H1 (cell line): Measurements from ENCODE around the gene CYP4B1. TPM values are rescaled to one million over a fixed set of nuclear protein-coding genes. Genes with fewer than 3 reads are reported as not detected.
"Not testable (repeated sequence)": the region's sequence is repeated elsewhere in the genome, so short reads cannot be mapped to it uniquely, and the experiment has no call there.

Experiments
- CTCF ChIA-PET: fragments of 300-600 bp; sonication (Branson Sonifier 250); formaldehyde crosslinking; loops from one replicate; lab custom pipeline; 2021; ENCODE audit not compliant: partially characterized antibody; lab: Charles Lee
- POLR2A ChIA-PET: fragments of 300-600 bp; sonication (Branson Sonifier 250); formaldehyde crosslinking; loops from one replicate; lab custom pipeline; 2021; ENCODE audit warnings: inconsistent platforms; ENCODE audit not compliant: partially characterized antibody; lab: Charles Lee
- DNase-seq, 2 experiments: peaks; one replicate each; pipeline versions ENCODE4 v3.0.0 to v3.0.0-alpha.2; 2010 to 2022; ENCODE audit warnings: low spot score in 2 of 2, low read depth in 1 of 2, mixed read lengths in 1 of 2
- FAIRE-seq: peaks from 2 replicates; lab custom pipeline; 2011; peaks lifted over from hg19 to GRCh38; lab: Jason Lieb, UNC
- H2AFZ ChIP-seq: 2 replicates; pipeline ENCODE4 v1.8.1; 2012; ENCODE audit warnings: low read length, inconsistent platforms
- H2AK5ac ChIP-seq: 2 replicates; pipeline ENCODE4 v1.6.1; 2013; ENCODE audit warnings: low read depth, low read length
- H2BK120ac ChIP-seq: replicated peaks from 2 replicates; pipeline ENCODE3; 2013; ENCODE audit warnings: low read depth, low read length, inconsistent platforms
- H2BK12ac ChIP-seq: 2 replicates; pipeline ENCODE4 v1.6.1; 2013; ENCODE audit warnings: low read depth, low read length
- H2BK15ac ChIP-seq: 2 replicates; pipeline ENCODE4 v1.6.1; 2013; ENCODE audit warnings: low read length
- H2BK20ac ChIP-seq: 2 replicates; pipeline ENCODE4 v1.6.1; 2013; ENCODE audit warnings: low read length
- H2BK5ac ChIP-seq: 2 replicates; pipeline ENCODE4 v1.6.1; 2013; ENCODE audit warnings: low read depth, low read length
- H3K14ac ChIP-seq: 2 replicates; pipeline ENCODE4 v1.6.1; 2013; ENCODE audit warnings: inconsistent platforms; ENCODE audit not compliant: insufficient read length
- H3K18ac ChIP-seq: 2 replicates; pipeline ENCODE4 v1.6.1; 2013; ENCODE audit warnings: low read length; ENCODE audit errors: extremely low read depth
- H3K23ac ChIP-seq: 2 replicates; pipeline ENCODE4 v1.6.1; 2013; ENCODE audit warnings: inconsistent platforms; ENCODE audit not compliant: insufficient read length
- H3K23me2 ChIP-seq: 2 replicates; pipeline ENCODE4 v1.6.1; 2013; ENCODE audit warnings: low read depth, low read length
- H3K27ac ChIP-seq: 2 replicates; pipeline ENCODE4 v1.6.1; 2011; ENCODE audit warnings: low read depth, low read length, inconsistent platforms
- H3K27me3 ChIP-seq, 4 experiments: replicated peaks in 1 of 4; 1 replicate in 1 of 4; 2 replicates in 3 of 4; pipeline versions ENCODE4 v1.6.1 to v1.8.1; 2011 to 2013; ENCODE audit warnings: low read length in 3 of 4, mild to moderate bottlenecking in 3 of 4, inconsistent platforms in 2 of 4, mixed read lengths in 2 of 4, moderate library complexity in 1 of 4; ENCODE audit not compliant: control insufficient read depth in 3 of 4, insufficient read depth in 3 of 4; ENCODE audit errors: extremely low read depth in 1 of 4
- H3K36me3 ChIP-seq, 4 experiments: 2 replicates each; pipeline versions ENCODE4 v1.6.1 to v1.8.1; 2011 to 2013; ENCODE audit warnings: mild to moderate bottlenecking in 4 of 4, low read length in 3 of 4, moderate library complexity in 2 of 4, control low read depth in 1 of 4, inconsistent platforms in 1 of 4; ENCODE audit not compliant: insufficient read depth in 4 of 4, control insufficient read depth in 2 of 4
- H3K4ac ChIP-seq: replicated peaks from 2 replicates; pipeline ENCODE3; 2013; ENCODE audit warnings: low read length, low read depth, mixed read lengths, inconsistent platforms; ENCODE audit not compliant: insufficient read length
- H3K4me1 ChIP-seq, 4 experiments: replicated peaks in 1 of 4; 1 replicate in 1 of 4; 2 replicates in 3 of 4; pipeline versions ENCODE4 v1.6.1 to v1.8.1; 2011 to 2013; ENCODE audit warnings: low read length in 3 of 4, inconsistent platforms in 2 of 4, mixed read lengths in 1 of 4; ENCODE audit not compliant: insufficient read depth in 4 of 4, control insufficient read depth in 3 of 4
- H3K4me2 ChIP-seq, 2 experiments: 2 replicates each; pipeline versions ENCODE4 v1.6.1 to v1.8.1; 2011 to 2013; ENCODE audit warnings: low read depth in 2 of 2, low read length in 2 of 2, control low read depth in 1 of 2, inconsistent platforms in 1 of 2, mild to moderate bottlenecking in 1 of 2; ENCODE audit not compliant: insufficient read depth in 1 of 2
- H3K4me3 ChIP-seq, 4 experiments: fragments of 200-600, 300-600 bp in 1 of 4; sonication (generic), shearing (Covaris generic), sonication (Bioruptor Twin) in 1 of 4; 2 replicates each; pipeline versions ENCODE4 v1.5.1 to v1.8.1; 2011 to 2016; ENCODE audit warnings: low read length in 4 of 4, low read depth in 3 of 4, control low read depth in 2 of 4, inconsistent platforms in 2 of 4, mild to moderate bottlenecking in 2 of 4, mixed read lengths in 1 of 4, moderate library complexity in 1 of 4; ENCODE audit not compliant: insufficient read depth in 2 of 4; ENCODE audit errors: extremely low read depth in 1 of 4
- H3K56ac ChIP-seq: replicated peaks from 2 replicates; pipeline ENCODE3; 2013; ENCODE audit warnings: low read depth, mild to moderate bottlenecking, mixed read lengths, low read length, inconsistent platforms; ENCODE audit not compliant: insufficient read length
- H3K79me1 ChIP-seq: 2 replicates; pipeline ENCODE4 v1.6.1; 2013; ENCODE audit warnings: low read depth, low read length, control low read depth
- H3K79me2 ChIP-seq, 2 experiments: 2 replicates each; pipeline versions ENCODE4 v1.6.1 to v1.8.1; 2012 to 2013; ENCODE audit warnings: low read length in 2 of 2, mild to moderate bottlenecking in 2 of 2, inconsistent platforms in 1 of 2; ENCODE audit not compliant: insufficient read depth in 2 of 2, control insufficient read depth in 1 of 2
- H3K9ac ChIP-seq, 4 experiments: replicated peaks in 1 of 4; 1 replicate in 1 of 4; 2 replicates in 3 of 4; pipeline versions ENCODE4 v1.6.1 to v1.8.1; 2011 to 2013; ENCODE audit warnings: low read depth in 3 of 4, low read length in 3 of 4, control low read depth in 2 of 4, mild to moderate bottlenecking in 2 of 4, moderate library complexity in 2 of 4, inconsistent platforms in 1 of 4; ENCODE audit errors: extremely low read depth in 1 of 4
- H3K9me3 ChIP-seq, 2 experiments: 2 replicates each; pipeline versions ENCODE4 v1.6.1 to v1.8.1; 2012 to 2013; ENCODE audit warnings: mild to moderate bottlenecking in 2 of 2, moderate library complexity in 2 of 2, control low read depth in 1 of 2, inconsistent platforms in 1 of 2, low read depth in 1 of 2, low read length in 1 of 2, mixed read lengths in 1 of 2; ENCODE audit not compliant: insufficient read depth in 2 of 2
- H4K20me1 ChIP-seq, 2 experiments: replicated peaks in 1 of 2; 2 replicates each; pipeline versions ENCODE3 to v1.8.1; 2011 to 2013; ENCODE audit warnings: inconsistent platforms in 2 of 2, low read length in 2 of 2, mild to moderate bottlenecking in 1 of 2; ENCODE audit not compliant: insufficient read depth in 2 of 2, control insufficient read depth in 1 of 2
- H4K5ac ChIP-seq: 2 replicates; pipeline ENCODE4 v1.6.1; 2013; ENCODE audit warnings: low read length, low read depth, mixed read lengths, inconsistent platforms; ENCODE audit not compliant: insufficient read length
- H4K8ac ChIP-seq: 2 replicates; pipeline ENCODE4 v1.8.0; 2013; ENCODE audit warnings: mild to moderate bottlenecking, moderate library complexity, low read length, inconsistent platforms; ENCODE audit not compliant: insufficient read depth; ENCODE audit errors: extremely low read depth
- H4K91ac ChIP-seq: replicated peaks from 2 replicates; pipeline ENCODE3; 2013; ENCODE audit warnings: low read length, mixed read lengths, inconsistent platforms; ENCODE audit not compliant: insufficient read length
- CTCF ChIP-seq, 3 experiments: IDR thresholded peaks; 1 replicate in 2 of 3; 2 replicates in 1 of 3; pipeline versions ENCODE4 v1.5.1 to v1.6.1; 2011; ENCODE audit warnings: low read length in 3 of 3, mild to moderate bottlenecking in 3 of 3, inconsistent platforms in 2 of 3, low read depth in 1 of 3, moderate library complexity in 1 of 3; ENCODE audit not compliant: insufficient read depth in 1 of 3; ENCODE audit errors: control extremely low read depth in 1 of 3
- WGBS, 2 experiments: shearing (Covaris generic) in 1 of 2; methylation state at CpG; one replicate each; pipeline versions ENCODE4 v1.1.6 to v1.1.7; 2013 to 2015; ENCODE audit warnings: low lambda C conversion rate in 2 of 2, mixed read lengths in 2 of 2, inconsistent platforms in 1 of 2, low coverage in 1 of 2, missing lambda C conversion rate in 1 of 2; ENCODE audit not compliant: insufficient replicate concordance in 2 of 2, insufficient coverage in 1 of 2, insufficient read length in 1 of 2; ENCODE audit errors: extremely low coverage in 1 of 2, missing lambda C conversion rate in 1 of 2; 5-methylcytosine and 5-hydroxymethylcytosine counted together
- polyA plus RNA-seq, 7 experiments: library from polyadenylated mRNA; depleted of rRNA in 3 of 7; stranded (reverse) in 5 of 7; unstranded in 2 of 7; fragments of >200 nt in 5 of 7; fragments of 200-250 nt in 2 of 7; gene quantifications; 1 replicate in 5 of 7; 2 replicates in 1 of 7; 4 replicates in 1 of 7; pipeline versions ENCODE4 v1.2.1 to v1.2.3, GENCODE V29; 2011 to 2013; ENCODE audit warnings: missing spikeins in 2 of 7, mixed read lengths in 2 of 7
- total RNA-seq: library from RNA; stranded (reverse); fragmentation: NEBNext Ultra II Directional; extraction: Animal tissue kit (Norgen Biotek cat#: 25700); gene quantifications from 2 replicates; pipeline ENCODE4 v1.2.1, GENCODE V29; 2021

Gene CYP4B1
- total and polyA plus RNA-seq, 2 of the 8 experiments (the other 6 are each of a cell fraction or from before 2014, with no cell fraction given): 0.23 TPM; not detected in 1

DNA sequence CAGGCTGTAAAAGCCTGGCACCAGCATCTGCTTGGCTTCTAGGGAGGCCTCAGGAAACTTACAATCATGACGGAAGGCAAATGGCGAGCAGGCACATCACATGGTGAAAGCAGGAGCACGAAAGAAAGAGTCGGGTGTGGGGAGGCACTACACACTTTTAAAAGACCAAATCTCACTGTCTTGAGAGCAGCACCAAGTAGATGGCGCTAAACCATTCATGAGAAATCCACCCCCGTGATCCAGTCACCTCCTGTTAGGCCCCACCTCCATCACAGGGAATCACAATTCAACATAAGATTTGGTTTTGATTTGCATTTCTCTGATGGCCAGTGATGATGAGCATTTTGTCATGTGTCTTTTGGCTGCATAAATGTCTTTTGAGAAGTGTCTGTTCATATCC lies 36.6 kb downstream of the CYP4B1 start:
- H3K79me1 ChIP-seq, H2BK12ac ChIP-seq, POLR2A ChIA-PET, H3K9ac ChIP-seq, H2BK120ac ChIP-seq, H3K14ac ChIP-seq, H3K23me2 ChIP-seq, H3K4me3 ChIP-seq, H2BK5ac ChIP-seq, H3K27ac ChIP-seq, H3K4me2 ChIP-seq, H3K4me1 ChIP-seq, H2AFZ ChIP-seq, H3K23ac ChIP-seq, H3K4ac ChIP-seq, H3K56ac ChIP-seq, H3K79me2 ChIP-seq, H2BK15ac ChIP-seq, H4K20me1 ChIP-seq, H3K36me3 ChIP-seq, H2AK5ac ChIP-seq, H4K91ac ChIP-seq, FAIRE-seq, H3K18ac ChIP-seq, DNase-seq, H4K5ac ChIP-seq, H2BK20ac ChIP-seq, H3K27me3 ChIP-seq, H4K8ac ChIP-seq, H3K9me3 ChIP-seq: not testable (repeated sequence)
- peak in 1 of 3 experiments; percentile 23; a peak in 1 of 4 replicates for TF ChIP-seq CTCF (IDR thresholded peaks at IDR 0.05; ENCODE audit: control extremely low read depth in 1 of 3, insufficient read depth in 1 of 3, low read depth in 1 of 3, low read length in 3 of 3)
- WGBS, 2 experiments: 84% methylated on average over 6 of the region's 6 CpGs; no CpG with 5 or more reads in 1 of the 2 experiments
- CTCF ChIA-PET: interaction anchor here (1.5 kb wide), 1 partner anchor 83 kb away, joined by 3 read pairs; no protein-coding TSS in a partner anchor
